ACHN (cell line): ENCODE results near the gene DSN1.

ENCODE experiments used
- DNase-seq: peaks from one replicate; pipeline ENCODE4 v3.0.0-alpha.2; 2015
- in situ Hi-C: cut with HindIII; loops from 2 replicates; pipeline ENCODE4 v1.10.0; 2017; ENCODE audit warnings: low sequenced_read_pairs, low pct_ligation_motif_present, low pct_unique_long_range_greater_than_20kb

The DSN1 gene

GRCh38 chr20:36720510-36720909 is 53.1 kb downstream of the DSN1 start:
- DNase-seq: peak; percentile 9
- in situ Hi-C loops: no loop called here

- in situ Hi-C loops: no loop called here
- peak; percentile 8 for DNase-seq
Observed at GRCh38 chr20:36717657-36718056, 55.9 kb downstream of the DSN1 start.

- DNase-seq: no peak
- in situ Hi-C loops: no loop called here
Observed at GRCh38 chr20:36717021-36717420, 56.5 kb downstream of the DSN1 start.

GRCh38 chr20:36712775-36713174 is 60.8 kb downstream of the DSN1 start:
- in situ Hi-C loops: no loop called here

GRCh38 chr20:36709126-36709525 is 64.4 kb downstream of the DSN1 start:
- no peak for DNase-seq
- in situ Hi-C loops: no loop called here

More at GRCh38 chr20:36712775-36713174, 60.8 kb downstream of the DSN1 start:
- no peak for DNase-seq

DNA sequence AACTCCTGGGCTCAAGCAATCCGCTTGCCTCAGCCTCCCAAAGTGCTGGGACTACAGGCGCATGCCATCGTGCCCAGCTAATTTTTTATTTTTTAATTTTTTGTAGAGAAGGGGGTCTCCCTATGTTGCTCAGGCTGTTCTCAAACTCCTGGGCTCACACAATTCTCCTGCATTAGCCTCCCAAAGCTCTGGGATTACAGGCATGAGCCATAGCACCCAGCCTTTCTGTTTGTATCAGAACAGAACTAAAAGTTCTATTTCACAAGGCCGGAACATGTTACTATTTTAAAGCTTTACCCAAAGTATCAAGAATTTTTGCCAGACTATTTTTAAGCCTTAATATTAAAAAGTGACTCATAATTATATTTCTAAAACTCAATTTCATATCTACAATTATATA is 70.0 kb downstream of the DSN1 start:
- in situ Hi-C loops: no loop called here
- no peak for DNase-seq
